ENCODE measurements around the gene MGRN1. TPM values are rescaled to one million over a fixed set of nuclear protein-coding genes. Genes with fewer than 3 reads are reported as not detected.

The MGRN1 gene
- total RNA-seq, 6 donors from 2014 or later, result 49.0 to 148 (median 99.1) TPM

GRCh38 chr16:4689091-4689671 is 64.6 kb downstream of the MGRN1 start:
- WGBS, 2 donors, result 94 to 98% methylated on average over 7 to 20 of the region's 21 CpGs
- Histone ChIP-seq H3K4me1 (peaks cover 10 to 21% (median 13%) of the 10 kb centered on the region in 4 donors), H3K27ac (no peak overlapping the region), H3K36me3 (peaks cover 7 to 60% (median 47%) of the 10 kb centered on the region in 4 donors), H3K9me3 (no peaks in the 10 kb centered on the region), H3K27me3 (no peaks in the 10 kb centered on the region), H3K4me3 (no peak overlapping the region)
- ATAC-seq (ENCODE audit: low FRiP score in 2 of 2) (no peak), DNase-seq (peak in 1 of 2 donors; percentile 78)
- no peak for TF ChIP-seq EP300 (IDR thresholded peaks at IDR 0.05)
- no peak for TF ChIP-seq POLR2A (IDR thresholded peaks at IDR 0.05)
- no peak for TF ChIP-seq CTCF (IDR thresholded peaks at IDR 0.05)
- TF ChIP-seq POLR2AphosphoS5 (IDR thresholded peaks at IDR 0.05), result no peak

GRCh38 chr16:4689864-4690704 is 65.5 kb downstream of the MGRN1 start:
- no peak for DNase-seq

GRCh38 chr16:4690946-4691665 is 66.5 kb downstream of the MGRN1 start:
- no peaks in the 10 kb centered on the region for H3K9me3 ChIP-seq
- ATAC-seq (ENCODE audit: low FRiP score in 2 of 2) (no peak), DNase-seq (no peak)
- 64 to 66% methylated on average over 5 to 17 of the region's 19 CpGs for WGBS, 2 donors
- no peak overlapping the region for H3K4me3 ChIP-seq
- no peak overlapping the region for H3K27ac ChIP-seq
- peaks cover 17 to 35% (median 21%) of the 10 kb centered on the region in 4 donors for H3K4me1 ChIP-seq
- H3K27me3 ChIP-seq, result no peaks in the 10 kb centered on the region
- TF ChIP-seq EP300 (IDR thresholded peaks at IDR 0.05) (no peak), POLR2A (IDR thresholded peaks at IDR 0.05) (no peak), POLR2AphosphoS5 (IDR thresholded peaks at IDR 0.05) (no peak), CTCF (IDR thresholded peaks at IDR 0.05) (no peak)
- H3K36me3 ChIP-seq, result peaks cover 6 to 52% (median 40%) of the 10 kb centered on the region in 4 donors

More at GRCh38 chr16:4689864-4690704, 65.5 kb downstream of the MGRN1 start:
- WGBS, 2 donors, result 83 to 90% methylated on average over 25 to 31 of the region's 31 CpGs
- Histone ChIP-seq H3K4me1 (peaks cover 17 to 30% (median 21%) of the 10 kb centered on the region in 4 donors), H3K9me3 (no peaks in the 10 kb centered on the region), H3K27ac (no peak overlapping the region), H3K27me3 (no peaks in the 10 kb centered on the region), H3K36me3 (peaks cover 4 to 54% (median 39%) of the 10 kb centered on the region in 4 donors), H3K4me3 (no peak overlapping the region)
- no peak for TF ChIP-seq CTCF (IDR thresholded peaks at IDR 0.05)
- TF ChIP-seq POLR2A (IDR thresholded peaks at IDR 0.05), result no peak
- no peak for TF ChIP-seq EP300 (IDR thresholded peaks at IDR 0.05)
- no peak for TF ChIP-seq POLR2AphosphoS5 (IDR thresholded peaks at IDR 0.05)
- no peak for ATAC-seq (ENCODE audit: low FRiP score in 2 of 2)

- Histone ChIP-seq H3K27ac (peak overlapping the region in 1 of 4 donors; percentile 88), H3K4me3 (no peak overlapping the region), H3K9me3 (no peaks in the 10 kb centered on the region), H3K27me3 (no peaks in the 10 kb centered on the region), H3K36me3 (peaks cover 4 to 52% (median 39%) of the 10 kb centered on the region in 4 donors), H3K4me1 (peaks cover 17 to 35% (median 21%) of the 10 kb centered on the region in 4 donors)
- ATAC-seq (ENCODE audit: low FRiP score in 2 of 2), result no peak
- 76 to 83% methylated on average over 9 to 18 of the region's 20 CpGs for WGBS, 2 donors
- DNase-seq, result peak in 1 of 2 donors; percentile 78
- TF ChIP-seq CTCF (IDR thresholded peaks at IDR 0.05), result no peak
- TF ChIP-seq POLR2AphosphoS5 (IDR thresholded peaks at IDR 0.05), result no peak
- no peak for TF ChIP-seq POLR2A (IDR thresholded peaks at IDR 0.05)
- TF ChIP-seq EP300 (IDR thresholded peaks at IDR 0.05), result no peak
Observed at GRCh38 chr16:4691666-4692412, 67.2 kb downstream of the MGRN1 start.

Measured in upper lobe of left lung (tissue), 6 donors.